NCI-H526 (cell line): ENCODE data around the gene FLCN.

ENCODE experiments used
- DNase-seq, 2 experiments: peaks; one replicate each; lab custom pipeline; 2025; lab: John Stamatoyannopoulos, UW

Gene FLCN

DNA sequence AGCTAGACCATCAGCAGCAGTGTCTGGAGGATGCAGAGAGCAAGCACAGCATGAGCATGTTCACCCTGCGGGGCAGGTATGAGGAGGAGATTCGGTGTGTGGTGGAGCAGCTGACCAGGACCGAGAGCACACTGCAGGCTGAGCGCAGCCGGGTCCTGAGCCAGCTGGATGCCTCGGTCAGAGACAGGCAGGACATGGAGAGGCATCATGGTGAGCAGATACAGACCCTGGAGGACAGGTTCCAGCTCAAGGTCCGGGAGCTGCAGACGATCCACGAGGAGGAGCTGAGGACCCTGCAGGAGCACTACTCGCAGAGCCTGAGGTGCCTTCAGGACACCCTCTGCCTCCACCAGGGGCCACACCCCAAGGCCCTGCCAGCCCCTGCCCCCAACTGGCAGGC lies 69.6 kb downstream of the FLCN start:
- no peak for DNase-seq

GRCh38 chr17:17166446-17166845 lies 70.5 kb downstream of the FLCN start:
- no peak for DNase-seq

- DNase-seq = no peak
Observed at GRCh38 chr17:17165666-17166308, 71.2 kb downstream of the FLCN start.

DNA sequence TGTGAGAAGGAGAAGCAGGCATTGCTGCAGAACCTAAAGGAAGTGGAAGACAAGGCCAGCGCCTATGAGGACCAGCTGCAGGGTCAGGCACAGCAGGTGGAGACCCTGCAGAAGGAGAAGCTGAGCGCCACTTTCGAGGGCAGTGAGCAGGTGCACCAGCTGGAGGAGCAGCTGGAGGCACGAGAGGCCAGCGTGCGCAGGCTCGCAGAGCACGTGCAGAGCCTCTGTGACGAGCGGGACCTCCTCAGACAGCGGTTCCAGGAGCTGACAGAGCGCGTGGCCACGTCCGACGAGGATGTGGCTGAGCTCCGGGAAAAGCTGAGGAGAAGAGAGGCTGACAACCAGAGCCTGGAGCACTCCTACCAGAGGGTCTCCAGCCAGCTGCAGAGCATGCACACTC lies 72.3 kb downstream of the FLCN start:
- no peak for DNase-seq

DNA sequence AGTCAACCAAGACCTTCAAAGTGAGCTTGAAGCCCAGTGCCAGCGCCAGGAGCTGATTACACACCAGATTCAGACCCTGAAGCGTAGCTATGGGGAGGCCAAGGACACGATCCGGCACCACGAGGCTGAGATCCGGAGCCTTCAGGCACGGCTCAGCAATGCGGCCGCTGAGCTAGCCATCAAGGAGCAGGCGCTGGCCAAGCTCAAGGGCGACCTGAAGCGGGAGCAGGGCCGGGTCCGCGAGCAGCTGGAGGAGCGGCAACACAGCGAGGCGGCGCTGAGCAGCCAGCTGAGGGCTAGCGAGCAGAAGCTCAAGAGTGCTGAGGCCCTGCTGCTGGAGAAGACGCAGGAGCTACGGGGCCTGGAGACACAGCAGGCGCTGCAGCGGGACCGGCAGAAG lies 72.8 kb downstream of the FLCN start:
- DNase-seq = no peak
